Activated CD8-positive, alpha-beta memory T cell treated with anti-CD3 and anti-CD28 coated beads, Interleukin-2, amount 50 U/mL, for 48 hours (primary cell): ENCODE measurements around the gene DDX1.

Experiments used
- DNase-seq: peaks from one replicate; pipeline ENCODE4 v3.0.0-alpha.2; 2020

Gene DDX1

DNA sequence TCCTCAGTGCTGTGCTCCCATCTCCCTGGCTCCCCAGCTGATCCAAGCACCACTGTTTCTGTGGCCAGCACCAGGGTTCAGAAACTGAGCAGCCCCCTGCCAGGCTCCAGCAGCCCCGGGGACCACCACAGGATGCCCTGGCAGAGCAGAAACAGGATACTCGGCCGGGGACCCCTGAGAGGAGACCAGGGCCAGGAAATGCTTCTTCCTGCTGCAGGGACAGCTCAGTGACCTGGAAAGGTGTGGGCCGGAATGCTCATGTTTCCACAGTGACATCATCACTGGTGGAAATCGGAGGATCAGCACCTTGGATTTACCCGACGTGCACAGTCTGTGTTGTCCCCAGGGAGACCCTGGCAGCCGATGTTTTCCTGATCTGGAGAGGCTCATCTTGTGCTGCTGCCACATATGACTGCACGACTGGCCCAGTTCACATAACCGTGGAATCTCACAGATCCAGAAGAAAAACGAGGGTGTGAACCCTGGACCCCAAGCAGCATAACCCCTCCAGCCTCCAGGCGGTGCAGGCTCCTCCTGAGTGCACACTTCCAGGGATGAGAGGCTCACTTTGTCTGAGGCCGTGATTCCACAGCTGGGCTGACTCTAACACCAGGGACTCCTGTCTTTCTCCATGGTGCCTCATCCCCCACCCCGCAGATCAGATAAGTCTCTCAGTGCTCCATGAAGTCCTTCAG, 58.0 kb downstream of the DDX1 start:
- no peak for DNase-seq

DNA sequence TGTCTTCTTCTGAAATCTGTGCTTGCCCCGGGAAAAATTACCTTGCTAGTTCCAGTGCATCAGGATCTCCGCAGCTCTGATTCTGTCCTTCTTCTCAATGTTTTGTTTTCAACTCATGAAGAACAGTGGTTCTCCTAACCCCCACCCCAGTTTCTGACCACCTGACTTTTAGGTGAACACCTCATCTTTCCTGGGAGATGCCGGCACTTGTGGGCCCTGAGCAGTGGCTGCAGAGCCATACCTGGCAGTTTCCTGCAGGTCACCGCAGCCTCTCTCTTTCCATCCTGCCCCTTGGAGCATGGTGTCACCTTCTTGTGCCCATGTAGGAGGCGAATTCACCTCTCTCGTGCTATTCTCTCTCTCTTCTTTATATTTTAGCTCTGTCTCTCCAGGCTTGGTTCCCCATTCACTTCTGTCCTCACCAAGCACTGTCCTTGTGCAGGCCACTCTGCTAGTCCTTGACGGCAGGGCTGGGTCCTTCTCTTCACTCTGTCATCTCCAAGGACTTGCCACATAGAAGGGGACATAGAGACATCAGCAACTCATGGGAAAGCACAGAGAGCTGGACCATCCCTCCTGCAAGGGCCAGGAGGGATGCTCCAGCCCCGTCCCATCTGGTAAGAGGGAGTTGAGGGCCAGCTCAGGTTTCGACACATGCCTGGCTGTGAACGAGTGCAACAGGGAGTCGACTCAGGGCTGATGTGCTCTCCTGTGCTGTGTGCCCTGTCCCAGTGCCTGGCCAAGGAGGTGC, 59.1 kb downstream of the DDX1 start:
- DNase-seq = no peak

DNA sequence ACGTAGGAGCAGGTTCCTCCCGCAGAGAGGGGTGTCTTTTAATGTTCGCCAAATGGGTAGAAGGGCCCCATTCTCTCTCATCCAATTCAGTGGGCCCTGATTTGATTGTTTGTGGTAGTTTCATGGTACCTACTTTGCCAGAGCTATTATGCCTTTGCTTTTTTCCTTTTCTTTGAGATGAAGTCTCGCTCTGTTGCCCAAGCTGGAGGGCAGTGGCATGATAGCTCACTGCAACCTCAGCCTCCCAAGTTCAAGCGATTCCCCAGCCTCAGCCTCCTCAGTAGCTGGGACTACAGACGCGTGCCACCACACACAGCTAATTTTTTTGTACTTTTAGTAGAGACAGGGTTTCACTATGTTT, 59.7 kb downstream of the DDX1 start:
- no peak for DNase-seq

DNA sequence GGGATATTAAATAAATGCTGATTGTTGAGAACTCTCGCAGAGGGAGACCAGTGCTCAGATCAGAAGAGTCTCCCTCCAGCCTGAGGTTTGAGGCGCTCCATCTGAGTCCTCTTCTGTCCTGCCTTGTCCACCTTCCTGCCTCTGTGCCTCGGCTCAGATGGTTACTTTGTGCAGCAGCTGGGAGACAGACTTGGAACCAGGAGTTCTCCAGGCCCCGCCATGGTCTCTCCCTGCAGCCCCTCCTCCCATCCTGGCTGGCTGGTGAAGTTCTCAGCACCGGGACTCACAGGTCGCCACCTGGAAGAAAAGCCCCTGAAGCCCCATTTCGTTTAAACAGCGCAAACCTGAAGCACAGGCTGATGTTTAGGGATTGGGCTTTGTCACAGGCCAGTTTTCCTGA, 60.6 kb downstream of the DDX1 start:
- no peak for DNase-seq

DNA sequence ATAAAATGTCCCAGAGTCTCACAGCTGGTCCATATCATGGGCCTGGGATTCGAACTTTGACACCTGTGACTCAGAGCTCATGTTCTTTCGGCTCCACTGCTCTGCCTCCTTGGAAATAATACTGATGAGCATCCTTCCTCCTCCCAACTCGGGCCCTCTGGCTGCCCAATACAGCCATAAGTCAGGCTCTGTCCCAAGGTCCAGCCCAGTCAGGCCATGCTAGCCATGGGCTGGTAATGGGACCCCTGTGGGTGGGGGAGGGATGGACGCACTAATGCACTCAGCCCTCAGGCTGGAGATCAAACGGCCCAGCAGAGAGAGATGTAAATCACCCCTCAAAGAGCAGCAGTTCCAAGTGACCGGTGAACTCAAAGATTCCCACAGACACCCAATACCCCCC, 61.1 kb downstream of the DDX1 start:
- no peak for DNase-seq

DNA sequence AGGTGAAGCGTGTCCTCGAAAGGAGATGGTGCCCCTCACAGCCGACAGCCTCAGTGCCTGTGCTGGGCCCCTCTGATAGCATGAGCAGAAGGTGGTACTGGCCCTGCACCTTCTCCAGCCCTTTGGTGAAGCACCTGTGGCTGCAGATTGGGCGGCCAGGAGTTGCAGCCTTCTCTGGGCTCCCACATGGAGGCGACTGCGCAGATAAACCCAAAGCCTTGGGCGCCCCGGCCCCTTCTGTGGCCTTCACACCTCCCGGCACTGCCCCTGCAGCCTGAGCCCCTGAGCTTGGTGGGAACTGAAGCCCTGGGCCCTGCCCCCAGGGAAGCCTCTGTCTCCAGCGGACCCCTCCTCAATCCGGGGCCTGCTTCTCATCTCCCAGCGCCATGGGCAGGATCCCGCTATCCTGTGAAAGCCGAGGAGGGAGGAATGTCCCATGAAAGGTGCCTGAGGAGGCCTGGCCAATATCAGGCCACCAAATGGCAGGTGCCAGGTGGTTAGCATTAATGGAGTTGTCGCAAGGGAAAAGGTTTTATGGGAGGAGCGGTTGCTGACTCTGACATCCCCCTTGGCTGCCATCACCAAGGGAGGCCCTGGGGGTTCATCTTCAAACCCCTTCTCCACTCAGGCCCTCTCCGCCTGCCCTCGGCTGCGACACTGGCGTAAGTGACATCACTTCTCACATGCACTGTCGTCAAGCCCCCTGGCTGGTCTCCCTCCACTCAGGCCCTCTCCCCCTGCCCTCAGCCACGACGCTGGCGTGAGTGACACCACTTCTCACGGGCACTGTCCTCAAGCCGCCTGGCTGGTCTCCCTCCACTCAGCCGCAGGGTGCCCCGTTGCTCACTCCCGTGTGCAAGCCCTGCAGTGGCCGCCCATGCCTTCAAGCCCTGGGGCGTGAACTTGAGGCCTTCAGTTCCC, 62.4 kb downstream of the DDX1 start:
- DNase-seq = no peak

DNA sequence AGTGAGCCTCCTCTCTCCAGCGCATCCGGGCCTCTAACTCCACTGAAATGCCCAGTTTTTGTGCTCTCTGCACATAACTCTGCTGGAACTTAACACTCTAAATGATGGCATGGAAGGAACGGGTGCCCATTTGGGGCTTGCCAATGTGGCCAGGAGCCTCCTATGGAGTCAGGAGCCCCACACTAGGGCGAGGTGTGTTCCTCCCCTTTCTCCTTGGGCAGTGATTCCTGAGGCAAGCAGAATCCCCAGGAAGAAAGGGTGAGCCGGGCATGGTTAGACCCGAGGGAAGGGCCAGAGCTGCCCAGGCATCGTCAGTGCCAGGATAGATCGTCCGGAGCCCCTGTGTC, 63.0 kb downstream of the DDX1 start:
- DNase-seq = no peak

DNA sequence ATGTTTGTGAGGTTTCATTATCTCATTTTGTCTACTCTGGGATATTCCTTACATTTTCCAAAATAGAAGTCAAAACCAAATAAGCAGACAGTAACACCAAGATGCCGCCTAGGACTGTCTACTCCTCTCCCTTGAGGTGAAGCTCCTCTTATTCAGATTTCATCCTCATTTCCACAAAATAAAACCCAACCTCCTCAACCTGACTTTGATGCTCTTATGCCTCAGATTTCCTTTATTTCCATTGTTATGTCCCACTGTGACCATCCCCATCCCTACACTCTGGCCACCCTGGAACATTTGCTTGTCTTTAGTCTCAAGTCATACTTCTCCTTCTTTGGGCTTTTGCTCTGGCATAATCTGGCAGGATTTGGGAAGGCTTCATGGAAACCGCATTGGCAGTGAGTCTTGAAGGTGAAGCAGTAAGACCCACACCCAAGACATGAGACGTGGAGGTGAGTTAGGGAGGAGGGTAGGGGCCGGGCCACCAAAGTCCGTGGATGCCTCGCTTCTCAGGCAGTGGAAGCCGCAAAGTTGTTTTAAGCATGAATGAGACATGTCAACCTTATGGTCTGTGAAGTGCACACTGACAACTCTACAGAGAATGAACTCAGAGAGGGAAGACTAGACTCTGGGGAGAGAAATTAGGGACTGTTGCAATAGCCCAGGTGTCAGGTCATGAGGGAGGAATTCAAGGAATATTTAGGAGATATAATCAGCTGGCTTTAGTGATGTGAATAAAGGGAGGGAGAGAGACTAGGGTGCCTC, 63.6 kb downstream of the DDX1 start:
- DNase-seq = no peak

DNA sequence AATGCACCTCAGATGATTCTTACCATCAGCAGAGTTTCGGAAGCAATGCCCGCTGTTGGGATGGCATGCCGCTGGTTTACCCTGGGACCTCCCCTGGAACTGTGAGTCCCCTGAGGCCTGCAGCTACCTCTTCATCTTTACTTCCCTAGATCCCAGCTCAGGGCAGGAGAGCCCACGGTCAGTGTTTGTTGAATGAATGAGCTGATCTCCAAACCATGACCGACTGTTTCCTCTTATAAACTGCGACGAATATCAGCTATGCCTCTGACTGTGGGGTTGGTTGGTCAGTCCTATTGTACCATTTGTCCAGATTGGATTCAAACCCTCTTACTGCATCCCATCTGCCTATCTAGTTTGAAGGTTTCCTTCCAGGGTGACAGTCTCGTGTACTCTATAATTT, 64.4 kb downstream of the DDX1 start:
- no peak for DNase-seq

DNA sequence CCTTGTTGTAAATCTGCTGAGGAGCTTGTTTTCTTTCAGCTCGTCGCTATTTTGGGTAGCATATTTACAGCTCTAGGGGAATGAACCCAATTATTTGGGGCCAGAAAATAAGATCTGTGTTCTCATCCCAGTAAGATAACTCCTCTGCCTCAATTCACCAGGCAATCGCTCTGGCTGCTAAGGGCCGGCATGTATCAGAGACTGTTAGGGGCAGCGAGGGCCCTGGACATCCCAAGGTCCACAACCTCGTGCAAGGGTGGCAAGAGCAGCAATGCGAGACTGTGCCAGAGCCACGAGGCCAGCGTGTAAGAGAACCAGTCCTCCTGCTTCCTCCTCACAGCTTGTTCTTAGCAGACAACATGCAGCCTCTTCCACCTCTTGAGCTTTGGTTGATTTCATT, 66.1 kb downstream of the DDX1 start:
- DNase-seq = no peak

DNA sequence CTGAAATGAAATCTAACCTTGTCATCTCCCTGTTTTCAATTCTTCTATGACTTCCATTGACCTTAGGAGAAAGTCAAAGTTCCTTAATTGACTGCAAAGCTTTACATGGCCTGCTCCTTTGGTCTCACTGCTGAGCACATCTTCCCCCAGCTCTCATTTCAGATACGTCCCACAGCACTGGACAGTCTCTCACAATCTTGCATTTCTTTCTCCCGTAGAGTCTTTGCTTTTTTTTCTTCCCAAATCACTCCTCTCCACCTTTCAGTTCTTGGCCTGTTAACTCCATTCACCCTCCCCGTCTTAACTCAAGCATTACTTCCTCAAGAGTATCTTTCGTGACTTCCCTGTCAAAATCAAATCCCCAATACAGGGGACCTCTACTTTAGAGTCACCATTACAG, 67.2 kb downstream of the DDX1 start:
- no peak for DNase-seq

DNA sequence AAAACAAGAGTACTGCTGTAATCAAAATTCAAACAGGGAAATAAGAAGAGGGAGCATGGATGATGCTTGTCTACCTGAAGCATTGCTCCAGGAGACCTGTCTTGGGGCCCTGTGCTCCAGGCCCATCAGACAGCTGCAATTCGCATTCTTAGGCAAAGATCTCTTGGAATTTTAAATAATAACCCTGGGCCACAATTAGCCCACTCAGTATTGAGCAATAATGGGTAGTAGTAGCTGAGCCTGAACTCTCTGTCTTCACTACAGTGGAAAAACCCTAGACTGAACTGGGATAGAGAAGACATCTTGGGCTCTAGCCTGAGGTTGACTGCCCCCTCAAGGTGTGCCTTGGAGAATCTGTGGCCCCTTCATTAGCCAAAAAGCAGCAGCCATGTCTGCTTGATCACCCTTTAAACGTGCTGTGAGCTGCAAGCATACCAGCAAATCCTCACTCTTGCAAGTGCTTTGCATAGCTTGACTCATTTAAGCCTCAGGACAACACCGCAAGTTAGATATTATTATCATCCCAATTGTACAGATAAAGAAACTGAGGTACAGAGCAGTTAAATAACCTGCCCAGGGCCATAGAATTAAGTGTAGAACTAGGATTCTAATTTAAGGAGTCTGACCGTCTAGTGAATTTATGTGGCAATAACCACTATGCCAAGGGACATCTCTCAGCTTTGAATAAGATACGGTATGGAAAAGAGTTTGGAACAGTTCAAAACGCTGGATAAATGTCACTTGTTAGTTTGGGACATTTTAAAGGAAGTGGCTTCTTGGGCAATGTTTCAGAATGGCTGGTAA, 69.0 kb downstream of the DDX1 start:
- DNase-seq = no peak

DNA sequence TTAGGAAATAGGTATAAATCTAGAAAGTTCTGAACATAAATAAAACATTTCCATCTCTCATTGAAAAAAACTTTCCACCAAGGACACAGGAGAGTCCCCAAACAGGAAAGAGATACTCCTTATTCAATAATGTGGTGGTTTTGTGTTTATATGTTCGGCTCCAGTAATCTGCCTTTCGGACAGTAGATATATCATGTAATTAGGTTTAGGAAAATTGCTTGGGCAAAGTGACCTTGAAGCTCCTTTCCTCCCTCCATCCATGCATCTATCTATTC, 69.6 kb downstream of the DDX1 start:
- no peak for DNase-seq

DNA sequence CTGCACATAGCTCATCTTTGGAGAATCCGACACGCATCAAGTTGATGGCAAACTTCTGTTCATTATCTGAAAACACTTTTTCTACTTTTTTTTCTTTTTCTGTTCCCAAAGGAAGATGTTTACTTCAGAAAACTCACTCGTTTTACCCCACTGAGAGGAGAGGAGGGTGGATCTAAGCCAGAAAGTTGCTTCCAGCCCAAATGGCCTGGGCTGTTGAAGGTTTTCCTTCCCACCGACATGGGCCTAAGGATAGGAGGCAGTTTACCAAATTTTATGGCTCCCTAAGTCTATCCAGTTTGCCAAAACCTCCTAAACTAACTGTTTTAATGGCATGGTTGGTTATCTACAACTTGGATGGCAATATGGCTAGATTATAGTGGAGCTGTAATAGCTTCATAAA, 70.4 kb downstream of the DDX1 start:
- DNase-seq = no peak

DNA sequence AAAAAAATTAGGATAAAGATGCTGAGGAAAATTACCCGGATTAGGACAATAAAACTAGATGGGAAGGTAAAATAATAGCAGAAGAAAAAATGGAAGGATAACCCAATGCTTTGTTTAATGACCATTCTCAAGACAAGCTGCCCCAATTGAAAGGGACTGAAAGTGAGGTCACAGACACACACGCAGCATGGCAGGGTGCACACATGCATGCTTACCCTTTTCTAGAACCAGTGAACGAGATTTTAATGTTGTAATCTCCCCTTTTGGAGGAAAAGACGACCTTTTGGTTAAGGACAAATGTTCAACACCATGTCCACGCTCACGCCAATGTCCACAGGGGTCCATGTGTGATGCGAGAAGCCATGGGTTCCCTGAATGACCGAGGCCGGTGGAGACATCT, 70.9 kb downstream of the DDX1 start:
- DNase-seq = no peak

DNA sequence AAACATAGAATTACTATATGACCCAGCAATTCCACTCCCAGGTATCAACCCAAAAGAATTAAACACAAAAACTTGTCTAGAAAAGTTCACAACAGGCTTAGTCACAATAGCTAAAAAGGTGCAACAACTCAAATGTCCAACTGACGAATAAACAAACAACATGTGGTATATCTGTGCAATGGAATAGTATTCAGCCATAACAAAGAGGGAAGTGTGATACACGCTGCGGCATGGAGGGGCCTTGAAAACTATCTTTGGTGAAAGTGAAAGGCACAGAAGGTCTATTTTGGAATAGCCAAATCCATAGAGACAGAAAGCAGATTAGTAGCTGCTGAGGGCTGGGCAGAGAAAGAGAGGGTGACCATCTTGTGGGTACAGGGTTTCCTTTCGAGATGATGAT, 72.1 kb downstream of the DDX1 start:
- DNase-seq = no peak

DNA sequence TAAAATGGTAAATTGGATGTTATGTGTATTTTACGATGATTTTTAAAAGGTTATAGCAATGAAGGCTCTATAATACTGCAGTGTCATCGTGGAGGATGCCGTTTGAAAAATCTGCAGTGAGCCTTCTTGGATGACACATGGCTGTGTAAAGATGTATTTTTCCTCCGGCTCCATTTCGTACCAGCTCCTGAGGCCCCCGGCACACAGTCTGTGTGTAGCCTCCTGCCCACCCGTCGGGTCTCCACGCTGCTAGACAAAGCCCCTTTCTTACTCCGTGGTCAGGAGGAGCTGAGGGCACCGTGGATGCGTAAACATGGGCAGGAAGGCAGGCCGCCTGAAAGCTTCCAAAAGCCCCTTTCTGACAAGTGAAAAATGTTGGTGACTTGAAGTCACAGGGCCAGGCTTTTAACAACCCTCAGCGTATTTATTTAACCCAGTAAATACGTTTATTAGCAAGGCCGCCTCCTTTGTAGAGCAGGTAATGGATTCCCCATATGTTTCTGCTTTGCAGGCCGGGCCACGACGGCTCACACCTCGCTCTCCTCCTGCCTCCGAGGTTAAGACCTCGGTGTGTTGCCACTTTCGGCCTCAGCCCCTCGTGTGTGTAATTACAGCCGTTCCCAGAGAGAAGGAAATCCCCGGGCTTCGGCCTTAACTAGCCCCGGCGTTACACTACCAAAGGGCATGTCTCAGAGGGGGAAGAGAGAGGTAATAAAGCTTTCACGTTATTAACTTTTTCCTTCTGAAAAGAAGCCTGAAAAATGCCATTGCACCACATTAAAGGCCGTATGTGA, 72.8 kb downstream of the DDX1 start:
- no peak for DNase-seq

DNA sequence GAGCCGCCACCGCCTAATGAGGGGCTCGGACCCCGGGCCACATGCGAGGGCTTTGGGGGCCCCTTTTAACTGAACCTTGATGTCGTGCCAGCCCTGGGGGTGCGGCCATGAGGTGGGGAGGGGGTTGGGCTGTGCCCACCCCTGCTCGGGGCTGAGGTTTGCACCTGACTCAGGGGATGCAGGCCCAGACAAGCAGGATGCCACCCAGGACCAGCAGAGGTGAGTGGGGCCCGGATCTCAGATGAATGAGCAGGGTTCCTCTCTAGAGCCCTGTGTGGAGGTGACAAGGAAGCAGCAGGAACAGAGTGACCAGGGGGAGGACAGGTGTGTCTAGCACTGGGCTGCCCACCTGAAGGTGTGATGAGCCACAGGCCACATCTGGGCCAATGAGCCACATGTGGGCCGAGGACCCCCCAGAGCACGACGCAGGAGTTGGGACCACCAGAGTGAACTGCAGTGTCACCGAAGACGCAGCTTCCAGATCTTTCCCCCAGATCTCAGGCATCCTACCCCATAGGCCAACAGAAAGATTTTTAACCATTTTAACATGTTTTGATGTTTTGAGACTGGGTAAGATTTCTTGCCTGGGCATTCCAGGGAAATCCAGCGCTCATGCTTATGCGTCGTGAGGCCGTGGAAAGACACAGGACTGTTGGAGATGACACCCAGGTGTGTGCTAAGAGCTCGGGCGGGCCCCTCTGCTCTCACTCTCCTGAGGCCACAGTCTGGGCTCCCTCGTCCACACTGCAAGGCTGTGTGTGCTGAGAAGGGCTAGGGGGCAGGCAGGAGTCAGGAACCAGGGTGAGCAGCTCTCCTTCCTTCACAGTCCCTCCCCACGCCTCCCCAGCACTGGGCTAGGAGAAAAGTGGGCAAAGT, 73.6 kb downstream of the DDX1 start:
- no peak for DNase-seq

DNA sequence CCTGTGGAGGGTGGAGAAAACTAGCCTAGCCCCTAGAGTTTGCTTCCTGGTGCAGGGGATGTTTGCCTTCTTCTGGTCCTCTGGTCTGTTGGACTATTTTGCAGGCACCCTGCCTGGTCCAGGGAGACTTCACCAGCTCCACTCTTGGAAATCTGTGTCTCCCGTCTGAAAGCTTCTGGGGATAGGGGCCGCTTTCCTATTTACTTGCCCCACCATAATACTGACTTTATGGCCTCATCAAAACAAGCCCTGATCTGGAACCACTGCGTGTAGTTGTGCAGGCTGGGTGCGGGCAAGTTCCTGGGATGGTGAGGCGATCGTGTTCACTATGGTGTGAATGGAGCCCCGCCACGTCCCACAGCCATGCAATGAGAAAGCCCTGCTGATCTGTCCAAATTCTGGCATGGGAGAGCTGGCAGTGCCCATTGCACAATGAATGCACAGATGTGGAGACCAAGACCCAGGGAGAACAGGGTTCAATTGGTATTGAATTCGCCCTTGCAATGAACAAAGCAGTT, 74.3 kb downstream of the DDX1 start:
- DNase-seq = no peak
